Measurements from ENCODE around the gene HAPLN2.

The HAPLN2 gene

GRCh38 chr1:156644640-156645039, 25.4 kb downstream of the HAPLN2 start:
- H3K4me3 ChIP-seq (ENCODE audit: low read depth, low read length) = no peak overlapping the region
- no peak for DNase-seq (ENCODE audit: low read depth)
- no peak for TF ChIP-seq CTCF (IDR thresholded peaks at IDR 0.05; ENCODE audit: insufficient read depth, low read depth, low read length, missing control alignments)

- H3K4me3 ChIP-seq (ENCODE audit: low read depth, low read length) = no peak overlapping the region
- TF ChIP-seq CTCF (IDR thresholded peaks at IDR 0.05; ENCODE audit: insufficient read depth, low read depth, low read length, missing control alignments) = no peak
- no peak for DNase-seq (ENCODE audit: low read depth)
Observed at GRCh38 chr1:156645056-156645455, 25.8 kb downstream of the HAPLN2 start.

GRCh38 chr1:156645666-156646065, 26.5 kb downstream of the HAPLN2 start:
- H3K4me3 ChIP-seq (ENCODE audit: low read depth, low read length) = no peak overlapping the region
- TF ChIP-seq CTCF (IDR thresholded peaks at IDR 0.05; ENCODE audit: insufficient read depth, low read depth, low read length, missing control alignments) = no peak
- no peak for DNase-seq (ENCODE audit: low read depth)

- DNase-seq (ENCODE audit: low read depth) = no peak
- TF ChIP-seq CTCF (IDR thresholded peaks at IDR 0.05; ENCODE audit: insufficient read depth, low read depth, low read length, missing control alignments) = no peak
Observed at GRCh38 chr1:156646738-156647211, 27.6 kb downstream of the HAPLN2 start.

GRCh38 chr1:156647351-156647750, 28.1 kb downstream of the HAPLN2 start:
- TF ChIP-seq CTCF (IDR thresholded peaks at IDR 0.05; ENCODE audit: insufficient read depth, low read depth, low read length, missing control alignments) = no peak

More at GRCh38 chr1:156646738-156647211, 27.6 kb downstream of the HAPLN2 start:
- no peak overlapping the region for H3K4me3 ChIP-seq (ENCODE audit: low read depth, low read length)

GRCh38 chr1:156648496-156648895, 29.3 kb downstream of the HAPLN2 start:
- H3K4me3 ChIP-seq (ENCODE audit: low read depth, low read length) = no peak overlapping the region
- no peak for TF ChIP-seq CTCF (IDR thresholded peaks at IDR 0.05; ENCODE audit: insufficient read depth, low read depth, low read length, missing control alignments)
- no peak for DNase-seq (ENCODE audit: low read depth)

More at GRCh38 chr1:156647351-156647750, 28.1 kb downstream of the HAPLN2 start:
- DNase-seq (ENCODE audit: low read depth) = no peak
- no peak overlapping the region for H3K4me3 ChIP-seq (ENCODE audit: low read depth, low read length)

GRCh38 chr1:156648951-156649350, 29.7 kb downstream of the HAPLN2 start:
- H3K4me3 ChIP-seq (ENCODE audit: low read depth, low read length) = no peak overlapping the region
- no peak for TF ChIP-seq CTCF (IDR thresholded peaks at IDR 0.05; ENCODE audit: insufficient read depth, low read depth, low read length, missing control alignments)
- no peak for DNase-seq (ENCODE audit: low read depth)
